Measurements from ENCODE around the gene HDGFL2. TPM values are rescaled to one million over a fixed set of nuclear protein-coding genes. Genes with fewer than 3 reads are reported as not detected.

HDGFL2 gene
- total RNA-seq, 2 experiments from 2014 or later, result 47.1 to 50.6 TPM

- no peak for DNase-seq
- H3K36me3 Mint-ChIP-seq (ENCODE audit: low read depth), result peaks cover 25% of the 10 kb centered on the region
- CTCF ChIA-PET, result no interaction called here
- POLR2A ChIA-PET, result interaction anchor here (0.6 kb wide), 1 partner anchor 8 kb away, joined by 3 read pairs; no protein-coding TSS in a partner anchor
- H3K9me3 Mint-ChIP-seq, result no peaks in the 10 kb centered on the region
- H3K4me3 Mint-ChIP-seq, result no peak overlapping the region
- H3K27ac Mint-ChIP-seq, result no peak overlapping the region
- H3K27me3 Mint-ChIP-seq, result no peaks in the 10 kb centered on the region
- no peaks in the 10 kb centered on the region for H3K4me1 Mint-ChIP-seq
Measured at GRCh38 chr19:4449022-4449638, 23.0 kb upstream of the HDGFL2 start.

GRCh38 chr19:4449639-4450028 lies 22.5 kb upstream of the HDGFL2 start:
- no peak overlapping the region for H3K27ac Mint-ChIP-seq
- ChIA-PET POLR2A (interaction anchor here (0.6 kb wide), 1 partner anchor 8 kb away, joined by 3 read pairs; no protein-coding TSS in a partner anchor), CTCF (no interaction called here)
- H3K4me1 Mint-ChIP-seq, result no peaks in the 10 kb centered on the region
- no peak overlapping the region for H3K4me3 Mint-ChIP-seq
- no peak for DNase-seq
- no peaks in the 10 kb centered on the region for H3K27me3 Mint-ChIP-seq
- no peaks in the 10 kb centered on the region for H3K9me3 Mint-ChIP-seq
- H3K36me3 Mint-ChIP-seq (ENCODE audit: low read depth), result peaks cover 22% of the 10 kb centered on the region

- no peak overlapping the region for H3K27ac Mint-ChIP-seq
- CTCF ChIA-PET, result no interaction called here
- peaks cover 12% of the 10 kb centered on the region for H3K4me1 Mint-ChIP-seq
- no peak overlapping the region for H3K4me3 Mint-ChIP-seq
- POLR2A ChIA-PET, result no interaction called here
- H3K27me3 Mint-ChIP-seq, result no peaks in the 10 kb centered on the region
- peaks cover 22% of the 10 kb centered on the region for H3K36me3 Mint-ChIP-seq (ENCODE audit: low read depth)
- H3K9me3 Mint-ChIP-seq, result no peaks in the 10 kb centered on the region
- DNase-seq, result no peak
Measured at GRCh38 chr19:4452230-4452990, 19.7 kb upstream of the HDGFL2 start.

- POLR2A ChIA-PET, result no interaction called here
Measured at GRCh38 chr19:4453232-4454179, 18.6 kb upstream of the HDGFL2 start.

GRCh38 chr19:4454747-4455718 lies 17.1 kb upstream of the HDGFL2 start:
- H3K27me3 Mint-ChIP-seq, result no peaks in the 10 kb centered on the region
- peaks cover 17% of the 10 kb centered on the region for H3K4me1 Mint-ChIP-seq
- peaks cover 6% of the 10 kb centered on the region for H3K36me3 Mint-ChIP-seq (ENCODE audit: low read depth)
- no peak overlapping the region for H3K4me3 Mint-ChIP-seq
- ChIA-PET CTCF (no interaction called here), POLR2A (interaction anchor here (3.5 kb wide), 1 partner anchor 16 kb away, joined by 32 read pairs; the partner anchor contains the start of gene HDGFL2)
- H3K27ac Mint-ChIP-seq, result no peak overlapping the region
- DNase-seq, result no peak
- H3K9me3 Mint-ChIP-seq, result no peaks in the 10 kb centered on the region

More at GRCh38 chr19:4453232-4454179, 18.6 kb upstream of the HDGFL2 start:
- Mint-ChIP-seq H3K27ac (no peak overlapping the region), H3K4me3 (no peak overlapping the region), H3K36me3 (ENCODE audit: low read depth) (peaks cover 14% of the 10 kb centered on the region), H3K27me3 (no peaks in the 10 kb centered on the region), H3K4me1 (peaks cover 17% of the 10 kb centered on the region), H3K9me3 (no peaks in the 10 kb centered on the region)
- DNase-seq, result no peak
- CTCF ChIA-PET, result no interaction called here

GRCh38 chr19:4455719-4456475 lies 16.2 kb upstream of the HDGFL2 start:
- ChIA-PET CTCF (interaction anchor here (0.6 kb wide), 1 partner anchor 57 kb away, joined by 3 read pairs; no protein-coding TSS in a partner anchor), POLR2A (interaction anchor here (1.4 to 3.5 kb wide), 2 partner anchors 12 to 15 kb away, joined by 4 to 32 read pairs; partner anchors contain the start of gene HDGFL2)
- peak overlapping the region; percentile 90 for H3K4me3 Mint-ChIP-seq
- H3K27me3 Mint-ChIP-seq, result no peaks in the 10 kb centered on the region
- H3K9me3 Mint-ChIP-seq, result no peaks in the 10 kb centered on the region
- no peak for DNase-seq
- H3K27ac Mint-ChIP-seq, result peak overlapping the region; percentile 74
- H3K36me3 Mint-ChIP-seq (ENCODE audit: low read depth), result no peaks in the 10 kb centered on the region
- H3K4me1 Mint-ChIP-seq, result peaks cover 17% of the 10 kb centered on the region

GRCh38 chr19:4456476-4456842 lies 15.6 kb upstream of the HDGFL2 start:
- Mint-ChIP-seq H3K36me3 (ENCODE audit: low read depth) (no peaks in the 10 kb centered on the region), H3K27me3 (no peaks in the 10 kb centered on the region), H3K4me3 (peak overlapping the region; percentile 90), H3K9me3 (no peaks in the 10 kb centered on the region), H3K4me1 (peaks cover 17% of the 10 kb centered on the region), H3K27ac (peak overlapping the region; percentile 74)
- CTCF ChIA-PET, result interaction anchor here (0.6 kb wide), 2 partner anchors 56 to 58 kb away, joined by 3 read pairs; partner anchors contain the start of gene SH3GL1
- POLR2A ChIA-PET, result interaction anchor here (0.6 to 3.5 kb wide), 6 partner anchors 10 to 202 kb away, joined by 3 to 32 read pairs (median 4); partner anchors contain the start of genes CHAF1A, HDGFL2 and SH3GL1
- DNase-seq, result no peak

GRCh38 chr19:4456843-4457653 lies 15.0 kb upstream of the HDGFL2 start:
- ChIA-PET CTCF (interaction anchor here (0.6 to 0.9 kb wide), 3 partner anchors 15 to 58 kb away, joined by 3 read pairs; partner anchors contain the start of genes HDGFL2 and SH3GL1), POLR2A (interaction anchor here (0.6 to 3.5 kb wide), 7 partner anchors 10 to 210 kb away, joined by 3 to 32 read pairs (median 4); partner anchors contain the start of genes CHAF1A, HDGFL2, SH3GL1 and YJU2)
- Mint-ChIP-seq H3K9me3 (no peaks in the 10 kb centered on the region), H3K4me3 (peak overlapping the region; percentile 90), H3K27ac (peak overlapping the region; percentile 74), H3K4me1 (peaks cover 17% of the 10 kb centered on the region), H3K27me3 (no peaks in the 10 kb centered on the region), H3K36me3 (ENCODE audit: low read depth) (no peaks in the 10 kb centered on the region)
- DNase-seq, result peak; percentile 44

- no peaks in the 10 kb centered on the region for H3K27me3 Mint-ChIP-seq
- DNase-seq, result peak; percentile 98
- no peaks in the 10 kb centered on the region for H3K36me3 Mint-ChIP-seq (ENCODE audit: low read depth)
- POLR2A ChIA-PET, result interaction anchor here (1.2 to 3.5 kb wide), 7 partner anchors 11 to 211 kb away, joined by 3 to 32 read pairs (median 5); partner anchors contain the start of genes CHAF1A, HDGFL2, SH3GL1 and YJU2
- CTCF ChIA-PET, result interaction anchor here (0.9 kb wide), 1 partner anchor 14 kb away, joined by 3 read pairs; the partner anchor contains the start of gene HDGFL2
- peak within 1 kb of the TSS; percentile 90 for H3K4me3 Mint-ChIP-seq
- H3K4me1 Mint-ChIP-seq, result peaks cover 17% of the 10 kb centered on the region
- peak within 1 kb of the TSS; percentile 74 for H3K27ac Mint-ChIP-seq
- no peaks in the 10 kb centered on the region for H3K9me3 Mint-ChIP-seq
Measured at GRCh38 chr19:4457654-4458395, 14.3 kb upstream of the HDGFL2 start, which contains the start of gene UBXN6. Gene UBXN6 (minus strand): TSS chr19:4457794. CDS start chr19:4457697, 97 bp downstream.

Data from activated CD4-positive, alpha-beta memory T cell treated with anti-CD3 and anti-CD28 coated beads, Interleukin-2, amount 10 ng/mL, durations not matched to agents 7 days and 5 days (primary cell).